GM21619 (cell line): Measurements from ENCODE around the gene SMOC2.

Experiments
- ATAC-seq: cut with Tn5 transposase; IDR thresholded peaks from one replicate; pipeline ENCODE4 v1.9.1; 2021; ENCODE audit not compliant: unreplicated experiment

Gene SMOC2

DNA sequence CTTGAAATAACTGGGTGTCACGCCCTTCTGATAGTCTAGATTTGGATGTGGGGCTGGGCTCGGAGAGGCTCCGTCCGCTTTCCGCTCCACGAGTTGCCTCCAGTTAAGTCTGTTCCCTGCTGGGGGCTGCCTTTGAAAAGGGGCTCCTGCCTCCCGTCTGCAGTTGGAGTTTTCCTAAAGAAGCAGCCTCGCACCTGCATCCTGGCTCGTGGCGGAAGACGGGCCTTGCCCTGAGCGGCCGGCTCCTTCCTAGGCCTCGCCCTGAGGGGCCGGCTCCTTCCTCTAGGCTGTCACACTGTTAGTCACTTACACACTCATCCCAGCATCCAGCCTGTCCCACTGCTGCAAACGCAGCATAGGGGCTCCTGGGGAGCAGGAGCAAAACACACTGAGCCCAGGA is 74.4 kb downstream of the SMOC2 start:
- no peak for ATAC-seq

- no peak for ATAC-seq
Measured at GRCh38 chr6:168516944-168517741, 76.2 kb downstream of the SMOC2 start.

DNA sequence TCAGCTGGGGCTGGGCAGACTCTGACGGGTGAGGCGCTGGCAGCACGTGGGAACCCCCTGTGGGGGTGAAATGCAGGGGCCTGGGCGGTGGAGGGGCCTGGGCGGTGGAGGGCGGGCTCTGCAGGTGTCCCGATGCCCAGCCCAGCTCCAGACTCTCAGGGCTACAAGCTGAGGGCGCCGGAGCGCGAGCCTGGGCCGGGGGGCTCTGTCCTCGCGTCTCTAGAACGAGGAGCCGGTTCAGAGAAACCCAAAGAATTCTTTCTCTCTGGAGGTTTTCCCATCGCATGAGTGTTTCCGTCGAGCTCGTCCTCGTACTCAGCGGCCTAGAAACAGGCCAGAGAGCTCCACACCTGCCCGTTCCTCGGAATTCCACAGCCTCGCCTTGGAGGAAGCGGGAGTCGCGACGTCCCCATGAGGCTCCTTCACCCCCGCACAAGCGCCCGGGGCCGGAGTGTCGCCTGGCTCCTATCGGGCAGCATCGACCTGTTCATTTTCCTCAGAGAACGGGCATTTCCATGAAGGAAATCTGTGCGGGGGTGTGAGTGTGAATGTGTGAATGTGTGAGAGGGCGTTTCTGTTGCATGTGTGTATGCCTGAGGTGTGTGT is 76.9 kb downstream of the SMOC2 start:
- ATAC-seq = no peak

GRCh38 chr6:168518348-168518745 is 77.4 kb downstream of the SMOC2 start:
- ATAC-seq = no peak

DNA sequence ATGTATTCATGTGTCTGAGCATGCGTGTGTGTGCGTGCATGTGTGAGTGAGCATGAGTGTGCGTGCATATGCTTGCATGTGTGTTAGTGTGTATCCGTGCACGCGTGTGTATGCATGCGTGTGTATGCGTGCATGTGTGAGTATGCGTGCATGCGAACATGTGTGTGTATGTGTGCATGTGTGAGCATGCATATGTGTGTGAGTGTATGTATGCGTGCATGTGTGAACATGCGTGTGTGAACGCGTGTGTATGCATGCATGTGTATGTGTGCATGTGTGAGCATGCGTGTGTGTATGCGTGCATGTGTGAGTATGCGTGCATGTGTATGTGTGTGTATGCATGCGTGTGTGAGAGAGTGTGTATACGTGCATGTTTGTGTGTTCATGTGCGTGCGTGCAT is 77.9 kb downstream of the SMOC2 start:
- ATAC-seq = no peak

- no peak for ATAC-seq
Measured at GRCh38 chr6:168520233-168520632, 79.2 kb downstream of the SMOC2 start.

- no peak for ATAC-seq
Measured at GRCh38 chr6:168524571-168525001, 83.6 kb downstream of the SMOC2 start.

- ATAC-seq = no peak
Measured at GRCh38 chr6:168525114-168525513, 84.1 kb downstream of the SMOC2 start.

GRCh38 chr6:168525926-168526630 is 85.1 kb downstream of the SMOC2 start:
- no peak for ATAC-seq

GRCh38 chr6:168526841-168527281 is 85.9 kb downstream of the SMOC2 start:
- ATAC-seq = no peak

DNA sequence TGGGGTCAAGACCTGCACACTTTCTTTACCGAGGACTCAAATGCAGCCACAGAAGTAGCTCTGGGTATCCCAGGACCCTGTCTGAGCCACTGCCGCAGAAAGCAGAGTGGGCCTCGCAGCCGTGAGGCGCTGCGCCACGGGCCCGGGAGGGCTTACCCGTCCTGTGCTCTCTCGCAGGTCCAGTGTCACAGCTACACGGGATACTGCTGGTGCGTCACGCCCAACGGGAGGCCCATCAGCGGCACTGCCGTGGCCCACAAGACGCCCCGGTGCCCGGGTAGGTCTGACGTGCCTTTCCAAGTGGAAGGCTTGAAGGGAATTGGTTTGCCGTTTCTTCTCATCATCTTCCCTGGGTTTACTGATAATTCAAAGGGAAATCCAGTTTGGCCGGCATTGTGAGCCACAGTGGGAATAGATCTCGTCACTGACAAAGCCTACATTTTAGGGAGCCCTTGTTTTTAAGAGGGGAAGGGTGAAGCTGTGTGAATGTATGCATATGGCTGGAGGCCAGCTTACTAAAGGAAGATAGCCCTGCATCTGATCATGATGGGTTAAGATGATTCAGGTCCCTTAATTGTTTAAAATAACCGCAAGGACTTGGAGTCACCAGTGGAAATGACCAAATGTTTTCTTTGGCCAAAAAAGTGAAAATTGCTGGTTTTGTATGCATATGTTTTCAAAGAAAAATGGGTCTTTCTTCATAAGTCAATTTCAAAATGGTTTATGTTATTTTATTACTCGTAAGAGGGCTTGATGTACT is 86.6 kb downstream of the SMOC2 start:
- no peak for ATAC-seq

- ATAC-seq = no peak
Measured at GRCh38 chr6:168528474-168529095, 87.6 kb downstream of the SMOC2 start.

GRCh38 chr6:168529214-168529613 is 88.2 kb downstream of the SMOC2 start:
- ATAC-seq = no peak

DNA sequence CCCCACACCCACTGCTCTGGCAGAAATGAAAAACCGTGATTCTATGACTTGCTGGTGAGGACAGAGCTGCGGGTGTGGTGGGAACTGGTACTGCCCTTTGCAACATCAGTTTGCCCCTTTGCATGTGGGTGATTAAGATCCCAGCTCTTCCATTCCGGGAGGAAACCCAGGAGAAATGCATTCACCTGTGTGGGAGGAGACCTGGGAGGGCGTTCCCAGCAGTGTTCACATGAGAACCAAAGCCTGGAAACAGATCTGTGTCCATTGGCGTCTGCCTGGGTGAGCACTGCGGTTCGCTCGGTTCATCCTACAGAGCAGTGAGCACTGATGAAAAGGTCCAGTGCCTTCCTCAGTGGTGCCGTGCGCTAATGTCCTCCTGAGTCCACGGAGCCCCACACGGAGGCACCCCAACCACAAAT is 89.7 kb downstream of the SMOC2 start:
- no peak for ATAC-seq

DNA sequence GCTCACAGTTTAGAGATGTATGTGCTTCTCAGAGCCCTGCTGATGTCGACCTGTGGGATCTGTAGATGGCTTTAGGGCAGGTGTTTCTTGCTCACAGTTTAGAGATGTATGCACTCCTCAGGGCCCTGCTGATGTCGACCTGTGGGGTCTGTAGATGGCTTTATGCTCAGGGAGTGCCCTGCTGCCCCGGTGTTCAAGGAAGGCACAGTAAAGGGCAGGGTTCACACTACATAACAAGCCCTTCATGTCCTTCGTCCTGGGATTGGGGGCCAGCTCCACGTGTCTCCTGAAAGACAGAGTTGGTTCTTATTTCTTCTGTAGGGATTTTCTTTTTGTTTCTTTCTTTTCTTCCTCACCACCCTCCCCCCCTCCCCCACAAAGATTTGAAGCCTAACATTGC is 91.1 kb downstream of the SMOC2 start:
- no peak for ATAC-seq

GRCh38 chr6:168533414-168533813 is 92.4 kb downstream of the SMOC2 start:
- no peak for ATAC-seq

- ATAC-seq = no peak
Measured at GRCh38 chr6:168534265-168534664, 93.3 kb downstream of the SMOC2 start.

DNA sequence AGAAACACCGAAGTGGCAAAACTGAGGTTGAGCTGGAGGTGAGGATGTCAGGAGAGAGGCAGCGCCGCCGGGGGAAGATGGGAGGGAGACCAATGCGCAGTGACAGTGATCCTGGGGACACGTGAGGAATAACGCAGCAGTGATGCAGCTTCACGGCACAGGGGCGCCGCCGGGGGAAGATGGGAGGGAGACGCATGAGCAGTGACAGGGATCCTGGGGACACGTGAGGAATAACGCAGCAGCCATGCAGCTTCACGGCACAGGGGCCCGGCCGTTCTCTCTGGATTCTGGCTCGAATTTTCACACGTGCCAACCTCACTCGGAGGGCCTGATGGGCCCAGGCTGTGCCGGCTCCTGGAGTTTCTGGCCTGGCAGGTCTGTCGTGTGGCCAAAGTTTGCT is 94.7 kb downstream of the SMOC2 start:
- ATAC-seq = no peak

DNA sequence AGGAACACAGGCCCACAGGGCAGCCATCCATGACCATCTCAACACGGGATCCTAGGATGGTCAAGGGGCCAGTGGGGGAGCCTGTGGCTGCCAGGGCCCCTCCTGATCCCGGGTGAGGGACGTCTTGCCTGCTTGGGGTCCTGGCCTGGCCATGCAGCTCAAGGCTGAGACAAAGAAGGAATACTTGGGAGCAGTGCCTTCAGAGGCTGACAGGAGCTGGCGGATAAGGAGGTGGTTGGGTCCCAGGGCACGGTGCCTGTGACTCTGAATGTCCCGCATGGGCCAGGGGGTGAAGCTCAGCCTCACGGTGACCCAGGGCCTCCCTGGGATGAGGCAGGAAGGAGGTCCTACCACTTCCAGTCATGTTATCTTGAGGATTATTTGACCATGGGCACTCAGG is 95.2 kb downstream of the SMOC2 start:
- ATAC-seq = no peak

- ATAC-seq = no peak
Measured at GRCh38 chr6:168536665-168537539, 95.9 kb downstream of the SMOC2 start.
